GM23338 (cell line): ENCODE data around the gene GCAT. TPM values are rescaled to one million over a fixed set of nuclear protein-coding genes. Genes with fewer than 3 reads are reported as not detected.

Experiments
- ATAC-seq: fragments of 200-7000 bp; cut with Tn5 transposase; 3 replicates; pipeline ENCODE4 v1.9.1; 2020
- DNase-seq: peaks from one replicate; pipeline ENCODE4 v3.0.0-alpha.2; 2015; ENCODE audit warnings: low spot score
- H2AFZ ChIP-seq: fragments of 200-600 bp; sonication (generic); 2 replicates; pipeline ENCODE4 v1.8.0; 2016; ENCODE audit warnings: antibody characterized with exemption, mild to moderate bottlenecking, moderate library complexity
- H3F3A ChIP-seq: fragments of 200-600 bp; sonication (generic); replicated peaks from 2 replicates; pipeline ENCODE4 v1.8.0; 2017; ENCODE audit warnings: antibody characterized with exemption, mixed run types, low read depth
- H3K27ac ChIP-seq: fragments of 200-600 bp; sonication (generic); 2 replicates; pipeline ENCODE4 v1.6.1; 2016; ENCODE audit warnings: low read depth
- H3K27me3 ChIP-seq: fragments of 200-600 bp; sonication (generic); 2 replicates; pipeline ENCODE4 v1.8.0; 2016; ENCODE audit warnings: mild to moderate bottlenecking, mixed run types, moderate library complexity; ENCODE audit not compliant: insufficient read depth
- H3K36me3 ChIP-seq: fragments of 200-600 bp; sonication (generic); 2 replicates; pipeline ENCODE4 v1.8.0; 2016; ENCODE audit warnings: mild to moderate bottlenecking; ENCODE audit not compliant: insufficient read depth
- H3K4me1 ChIP-seq: fragments of 200-600 bp; sonication (generic); 2 replicates; pipeline ENCODE4 v1.8.0; 2016; ENCODE audit warnings: mild to moderate bottlenecking, moderate library complexity; ENCODE audit not compliant: insufficient read depth
- H3K4me2 ChIP-seq: fragments of 200-600 bp; sonication (generic); 2 replicates; pipeline ENCODE4 v1.7.1; 2017; ENCODE audit warnings: mixed run types
- H3K4me3 ChIP-seq: fragments of 200-600 bp; sonication (generic); 2 replicates; pipeline ENCODE4 v1.6.1; 2016; ENCODE audit warnings: mixed run types
- H3K79me2 ChIP-seq: fragments of 200-600 bp; sonication (generic); replicated peaks from 2 replicates; pipeline ENCODE4 v1.8.0; 2017; ENCODE audit warnings: mild to moderate bottlenecking; ENCODE audit not compliant: insufficient read depth
- H3K9me2 ChIP-seq: fragments of 200-600 bp; sonication (generic); 2 replicates; pipeline ENCODE4 v1.8.0; 2017; ENCODE audit not compliant: insufficient read depth
- H4K20me1 ChIP-seq: fragments of 200-600 bp; sonication (generic); replicated peaks from 2 replicates; pipeline ENCODE4 v1.8.0; 2017; ENCODE audit warnings: mild to moderate bottlenecking; ENCODE audit not compliant: insufficient read depth
- H3K27ac Mint-ChIP-seq: 2 replicates; pipeline ENCODE4 v1.8.0; 2020; ENCODE audit warnings: inconsistent platforms, mild to moderate bottlenecking, moderate library complexity, mixed read lengths
- H3K27me3 Mint-ChIP-seq: 3 replicates; pipeline ENCODE4 v1.8.0; 2022; ENCODE audit warnings: low read depth, mild to moderate bottlenecking, moderate library complexity, mixed read lengths, inconsistent platforms; ENCODE audit not compliant: insufficient read depth, poor library complexity
- H3K36me3 Mint-ChIP-seq: 3 replicates; pipeline ENCODE4 v1.8.0; 2021; ENCODE audit warnings: low read depth, mild to moderate bottlenecking, inconsistent platforms, moderate library complexity, mixed read lengths
- H3K4me1 Mint-ChIP-seq: 3 replicates; pipeline ENCODE4 v1.8.0; 2020; ENCODE audit warnings: mild to moderate bottlenecking, inconsistent platforms, mixed read lengths
- H3K4me3 Mint-ChIP-seq: 3 replicates; pipeline ENCODE4 v1.8.0; 2021; ENCODE audit warnings: moderate library complexity, mild to moderate bottlenecking, inconsistent platforms, mixed read lengths
- H3K9me3 Mint-ChIP-seq: 3 replicates; pipeline ENCODE4 v1.8.0; 2020; ENCODE audit warnings: moderate library complexity, mild to moderate bottlenecking, inconsistent platforms, mixed read lengths
- CREB1 ChIP-seq: fragments of 250-450 bp; sonication (Bioruptor Pico); IDR thresholded peaks from 2 replicates; pipeline ENCODE4 v1.5.0; 2020; ENCODE audit warnings: low read depth, mild to moderate bottlenecking, moderate library complexity
- CTCF ChIP-seq, 2 experiments: fragments of 200-600 bp in 1 of 2; sonication (generic) in 1 of 2; conservative IDR thresholded peaks; 2 replicates each; pipeline versions ENCODE4 v1.5.1 to v1.6.1; 2016 to 2017; ENCODE audit warnings: antibody characterized with exemption in 2 of 2, low read depth in 2 of 2, mild to moderate bottlenecking in 2 of 2, moderate library complexity in 1 of 2
- ETS1 ChIP-seq: IDR thresholded peaks from 2 replicates; pipeline ENCODE4 v1.6.1; 2016; ENCODE audit warnings: antibody characterized with exemption
- EZH2 ChIP-seq: fragments of 200-600 bp; sonication (generic); IDR thresholded peaks from one replicate; pipeline ENCODE4 v1.8.0; 2017; ENCODE audit warnings: antibody characterized with exemption, mild to moderate bottlenecking, low read depth; ENCODE audit not compliant: unreplicated experiment
- EZH2phosphoT487 ChIP-seq: fragments of 200-600 bp; sonication (generic); IDR thresholded peaks from one replicate; pipeline ENCODE4 v1.8.1; 2018; ENCODE audit warnings: antibody characterized with exemption; ENCODE audit not compliant: unreplicated experiment
- JUNB ChIP-seq: IDR thresholded peaks from one replicate; pipeline ENCODE4 v1.6.1; 2016; ENCODE audit warnings: antibody characterized with exemption; ENCODE audit not compliant: unreplicated experiment
- NANOG ChIP-seq: IDR thresholded peaks from 2 replicates; pipeline ENCODE4 v1.6.1; 2016; ENCODE audit warnings: antibody characterized with exemption, borderline replicate concordance
- POLR2AphosphoS5 ChIP-seq: IDR thresholded peaks from 2 replicates; pipeline ENCODE4 v1.6.1; 2016; ENCODE audit warnings: antibody characterized with exemption, low read depth
- REST ChIP-seq: IDR thresholded peaks from one replicate; pipeline ENCODE4 v1.6.1; 2018; ENCODE audit warnings: antibody characterized with exemption; ENCODE audit not compliant: unreplicated experiment
- STAT1 ChIP-seq: IDR thresholded peaks from one replicate; pipeline ENCODE4 v1.6.1; 2016; ENCODE audit warnings: antibody characterized with exemption; ENCODE audit not compliant: unreplicated experiment
- ZNF114 ChIP-seq: fragments of 250-450 bp; sonication (Bioruptor Pico); IDR thresholded peaks from 2 replicates; pipeline ENCODE4 v1.5.0; 2020; ENCODE audit warnings: mild to moderate bottlenecking, moderate library complexity
- ZNF331 ChIP-seq: fragments of 250-450 bp; sonication (Bioruptor Pico); IDR thresholded peaks from 2 replicates; pipeline ENCODE4 v1.5.0; 2020; ENCODE audit warnings: low read depth, mild to moderate bottlenecking, moderate library complexity
- ZNF462 ChIP-seq: fragments of 250-450 bp; sonication (Bioruptor Pico); IDR thresholded peaks from 2 replicates; pipeline ENCODE4 v1.5.0; 2020; ENCODE audit warnings: mild to moderate bottlenecking, moderate library complexity
- polyA plus RNA-seq: library from polyadenylated mRNA; unstranded; fragments of >200 nt; fragmentation: Nextera tagmentation; extraction: Ambion mirVana; gene quantifications from 2 replicates; pipeline ENCODE4 v1.2.1, GENCODE V29; 2016
- total RNA-seq: library from RNA; depleted of rRNA; stranded (reverse); fragments of >200 nt; shearing (Covaris generic); gene quantifications from 2 replicates; pipeline ENCODE4 v1.2.3, GENCODE V29; 2014

The GCAT gene
- total and polyA plus RNA-seq, 2 experiments from 2014 or later: 36.8 to 61.3 TPM

- H3K27ac ChIP-seq: no peak overlapping the region
These were observed 542 bp downstream of the GCAT start for GRCh38 chr22:37808294-37808657.

More at GRCh38 chr22:37808294-37808657, 542 bp downstream of the GCAT start:
- H3F3A ChIP-seq: peaks cover 20% of the 10 kb centered on the region
- H3K4me2 ChIP-seq: peak overlapping the region; percentile 100
- Mint-ChIP-seq H3K4me1 (peaks cover 22% of the 10 kb centered on the region), H3K27ac (no peak overlapping the region), H3K4me3 (peak overlapping the region; percentile 89), H3K27me3 (peaks cover 46% of the 10 kb centered on the region), H3K36me3 (peaks cover 3% of the 10 kb centered on the region), H3K9me3 (no peaks in the 10 kb centered on the region; the same call in 2 of the 3 replicates)
- H3K9me2 ChIP-seq: no peaks in the 10 kb centered on the region
- TF ChIP-seq CREB1 (CRISPR knock-in tag) (no peak), ZNF114 (CRISPR knock-in tag) (no peak), NANOG (no peak), POLR2AphosphoS5 (no peak), ZNF462 (CRISPR knock-in tag) (no peak), ETS1 (no peak), REST (no peak), JUNB (no peak), CTCF (conservative IDR thresholded peaks at IDR 0.05; ENCODE audit: low read depth in 2 of 2) (no peak), EZH2 (no peak), ZNF331 (CRISPR knock-in tag) (no peak), STAT1 (no peak), EZH2phosphoT487 (no peak)
- 0 out of 2 replicates have a peak, but pooled peaks cover 6% of the 10 kb centered on the region for H3K79me2 ChIP-seq
- H3K4me1 ChIP-seq: peaks cover 25% of the 10 kb centered on the region
- H3K27me3 ChIP-seq: peaks cover 56% of the 10 kb centered on the region
- H3K4me3 ChIP-seq: peak overlapping the region; percentile 86
- H2AFZ ChIP-seq: peak overlapping the region; percentile 94
- no peaks in the 10 kb centered on the region for H3K36me3 ChIP-seq
- H4K20me1 ChIP-seq: peaks cover 5% of the 10 kb centered on the region
- ATAC-seq (no peak), DNase-seq (peak; percentile 25)
